HG03280 (cell line): ENCODE results near the gene DCUN1D4.
"Not testable (repeated sequence)": the region's sequence is repeated elsewhere in the genome, so short reads cannot be mapped to it uniquely, and the experiment has no call there.

Source experiments
- ATAC-seq: cut with Tn5 transposase; IDR thresholded peaks from one replicate; pipeline ENCODE4 v1.9.1; 2021; ENCODE audit warnings: mild to moderate bottlenecking, moderate library complexity; ENCODE audit not compliant: unreplicated experiment

The DCUN1D4 gene

GRCh38 chr4:51890760-51891159, 47.8 kb downstream of the DCUN1D4 start:
- peak; percentile 42 for ATAC-seq

- ATAC-seq: not testable (repeated sequence)
These were observed 50.4 kb downstream of the DCUN1D4 start for GRCh38 chr4:51893402-51893801.

DNA sequence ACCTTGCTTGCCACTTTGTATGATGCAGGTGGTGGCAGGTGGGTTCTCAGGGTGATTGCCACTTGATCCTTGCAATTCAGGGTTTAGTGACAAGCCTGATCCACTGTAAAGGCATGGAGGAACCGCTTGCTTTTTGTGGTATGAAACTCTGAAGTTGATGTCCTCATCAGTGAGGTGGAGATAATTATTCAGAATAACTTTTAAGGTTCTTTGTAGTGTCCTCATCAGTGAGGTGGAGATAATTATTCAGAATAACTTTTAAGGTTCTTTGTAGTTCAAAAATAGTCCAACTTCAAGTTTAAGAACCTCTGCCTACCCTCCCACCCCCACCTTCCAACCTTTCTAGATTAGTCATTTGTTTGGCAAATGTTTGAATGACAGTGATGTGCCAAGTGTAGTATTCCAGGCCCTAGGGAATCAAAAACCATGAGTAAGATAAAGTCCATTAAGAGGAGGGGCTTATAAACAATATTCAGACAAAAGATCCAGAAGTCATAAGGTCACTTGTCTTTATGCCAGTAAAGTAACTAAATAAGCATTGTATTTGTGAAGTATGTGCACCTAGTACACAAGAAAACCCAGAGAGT, 51.2 kb downstream of the DCUN1D4 start:
- ATAC-seq: no peak

DNA sequence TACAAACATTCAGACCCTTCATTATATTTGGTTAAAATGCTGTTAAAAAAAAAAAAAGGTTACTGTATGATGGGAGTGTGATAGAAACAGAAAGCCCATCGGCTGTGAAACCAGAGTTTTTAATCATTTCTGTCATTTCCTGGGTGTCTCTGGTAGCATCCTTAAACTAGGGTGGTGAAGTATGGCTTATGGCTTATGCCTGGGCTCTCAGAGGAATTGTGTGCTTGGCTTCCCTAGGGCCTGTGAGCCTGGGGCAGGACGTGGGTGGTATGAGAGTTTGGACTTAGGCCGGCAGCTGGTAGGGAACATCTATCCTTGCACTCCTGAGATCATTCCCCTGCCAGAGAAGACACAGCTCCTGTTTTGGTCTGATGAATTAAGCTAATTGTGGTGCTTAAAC, 52.2 kb downstream of the DCUN1D4 start:
- peak; percentile 53 for ATAC-seq

DNA sequence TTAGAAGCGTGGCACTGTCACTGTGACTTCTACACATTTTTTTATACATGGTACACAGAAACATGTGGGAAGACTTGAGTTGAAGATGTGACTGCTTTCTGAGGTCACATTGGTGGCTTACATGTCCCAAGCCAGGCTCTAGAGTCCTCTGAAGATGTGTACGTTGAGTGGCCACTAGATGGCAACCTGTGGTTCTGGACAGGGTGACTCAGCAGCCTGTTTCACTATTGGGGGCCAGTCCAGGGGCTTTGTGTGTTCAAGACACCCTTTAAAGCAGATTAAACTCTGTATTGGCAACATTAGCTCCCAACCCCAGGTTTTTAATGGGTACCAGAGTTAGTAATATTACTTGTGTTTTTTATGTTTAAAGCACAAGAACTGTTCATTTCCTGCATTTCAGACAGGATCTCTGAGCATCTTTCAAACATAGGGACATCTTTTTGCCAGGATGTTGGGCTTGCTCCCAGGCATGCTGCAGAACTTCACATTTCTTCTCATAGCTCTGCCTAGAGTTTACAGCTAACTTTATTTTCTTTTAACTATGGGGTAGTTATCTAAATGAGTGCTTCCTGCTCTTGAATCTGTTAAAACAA, 53.0 kb downstream of the DCUN1D4 start:
- peak; percentile 98 for ATAC-seq

DNA sequence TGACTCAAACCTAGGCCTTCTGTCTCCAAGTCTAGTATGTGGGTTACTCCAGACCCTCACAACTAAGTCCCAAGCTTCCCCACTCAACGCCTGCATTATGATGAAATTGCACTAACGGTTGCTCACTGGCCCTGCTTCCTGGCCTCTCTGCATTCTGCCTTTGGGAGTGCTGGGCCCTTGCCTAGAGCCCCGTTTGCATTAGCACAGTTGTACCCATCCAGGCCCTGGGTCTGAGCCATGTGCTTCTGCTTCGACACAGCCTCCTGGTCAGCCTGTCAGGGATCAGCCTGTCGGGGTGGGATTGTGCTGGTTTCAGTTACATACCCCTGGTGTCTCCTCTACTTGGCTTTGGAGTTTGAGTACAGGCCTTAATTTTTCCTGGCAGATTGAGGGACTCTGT, 58.4 kb downstream of the DCUN1D4 start:
- no peak for ATAC-seq

- ATAC-seq: peak; percentile 98
These were observed 63.4 kb downstream of the DCUN1D4 start for GRCh38 chr4:51906167-51906958.

DNA sequence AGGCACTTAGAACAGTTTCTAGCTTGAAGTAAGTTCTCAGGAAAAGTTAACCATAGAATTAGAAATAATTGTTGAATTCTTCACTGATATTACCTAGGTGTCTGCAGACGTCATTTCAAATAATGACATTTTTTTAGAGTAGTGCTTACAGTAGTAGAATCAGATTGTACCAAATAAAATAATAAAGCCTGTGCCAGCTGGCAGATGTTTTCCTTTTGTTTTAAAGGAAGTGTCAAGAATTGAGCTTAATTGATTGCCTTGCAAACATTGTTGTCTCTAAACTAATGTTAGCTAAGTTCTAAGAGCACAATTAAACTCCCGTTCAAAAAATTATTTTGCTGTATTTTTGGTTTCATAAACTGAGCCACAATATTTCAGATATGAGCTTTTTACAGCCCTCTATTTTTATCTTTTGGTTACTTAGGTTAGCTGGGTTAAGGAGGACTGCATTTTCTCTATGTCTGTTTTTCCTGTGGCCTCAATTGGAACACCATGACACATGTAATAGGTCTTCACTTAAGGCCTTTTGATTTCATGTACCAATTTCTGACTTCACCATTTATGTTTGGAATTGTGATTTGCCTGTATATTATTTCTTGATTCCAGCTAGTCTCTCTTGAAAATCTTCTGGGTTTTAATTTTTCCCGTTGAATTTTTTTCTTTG, 64.2 kb downstream of the DCUN1D4 start:
- ATAC-seq: no peak

DNA sequence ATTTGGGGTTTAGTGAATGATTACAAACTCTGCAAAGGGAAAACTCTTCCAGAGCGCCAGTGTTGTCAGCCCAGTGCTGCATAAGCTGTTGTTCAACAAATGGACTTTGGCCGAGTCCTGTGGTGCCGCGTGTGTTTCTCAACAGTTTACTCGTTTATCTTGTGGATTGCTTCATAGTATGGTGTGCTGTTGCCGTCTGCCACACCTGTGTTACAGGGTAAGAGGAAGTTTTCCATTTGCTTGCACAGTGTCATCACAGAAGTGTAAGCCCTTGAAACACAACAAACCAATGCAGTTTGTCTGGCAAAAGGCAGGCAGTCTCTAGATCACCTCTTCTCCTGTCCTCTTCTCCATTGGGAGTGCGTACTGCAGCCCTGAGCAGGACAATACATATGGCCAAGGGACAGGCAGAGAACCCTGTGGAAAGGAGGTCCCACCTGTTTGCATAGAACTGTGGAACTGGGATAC, 66.3 kb downstream of the DCUN1D4 start:
- ATAC-seq: no peak

DNA sequence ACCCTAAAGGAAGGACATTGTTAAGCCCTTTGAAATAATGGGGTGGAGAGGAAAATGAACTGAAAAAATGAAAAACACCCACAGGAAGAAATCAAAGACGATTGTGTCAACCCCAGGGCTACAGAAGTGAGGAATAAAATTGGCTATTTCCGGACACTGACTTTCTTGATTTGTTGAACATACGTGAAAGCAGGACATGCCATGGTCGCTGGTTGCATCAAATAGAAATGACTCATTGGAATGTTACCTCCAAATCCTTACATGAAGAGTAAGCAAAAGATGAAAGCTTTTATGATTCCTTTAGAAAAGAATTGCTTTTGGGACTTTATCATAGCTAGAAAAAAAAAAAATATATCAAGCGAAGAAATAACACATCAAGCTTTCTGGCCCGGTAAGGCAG, 75.3 kb downstream of the DCUN1D4 start:
- ATAC-seq: no peak

DNA sequence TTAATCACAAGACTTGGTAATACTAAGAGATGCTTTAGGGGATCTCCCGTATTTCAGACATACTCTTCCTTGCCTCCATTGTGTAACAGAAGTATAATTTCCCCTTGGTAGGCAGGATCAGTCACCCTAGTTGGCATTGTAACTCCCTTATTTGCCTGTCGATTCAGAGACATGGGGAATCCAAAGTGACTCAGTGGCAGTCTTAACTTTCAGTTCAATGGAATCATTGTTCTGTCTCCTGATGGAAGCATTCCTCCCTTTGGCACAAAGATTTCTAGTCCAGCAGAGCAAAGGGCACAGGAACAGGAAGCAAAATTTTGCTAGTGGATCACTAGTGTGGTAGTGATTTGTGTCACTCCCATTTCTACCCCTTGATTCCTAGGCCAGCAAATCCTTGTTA, 80.4 kb downstream of the DCUN1D4 start:
- ATAC-seq: no peak

DNA sequence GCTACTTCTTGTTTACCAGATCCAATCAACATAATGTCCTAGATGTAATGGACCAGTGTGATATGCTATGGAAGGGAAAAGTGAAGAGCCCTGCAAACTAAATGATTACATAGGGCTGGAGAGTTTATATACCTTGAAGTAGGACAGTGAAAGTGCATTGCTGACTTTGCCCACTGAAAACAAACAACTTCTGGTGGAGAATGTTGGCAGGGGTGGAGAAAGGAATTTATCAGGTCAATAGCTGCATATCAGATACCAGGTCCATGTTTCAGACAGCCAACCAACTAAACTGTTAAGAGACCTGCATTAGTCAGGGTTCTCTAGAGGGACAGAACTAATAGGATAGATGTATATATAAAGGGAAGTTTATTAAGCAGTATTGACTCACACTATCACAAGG, 82.4 kb downstream of the DCUN1D4 start:
- ATAC-seq: no peak

- no peak for ATAC-seq
These were observed 87.6 kb downstream of the DCUN1D4 start for GRCh38 chr4:51930557-51930956.

GRCh38 chr4:51931461-51931860, 88.5 kb downstream of the DCUN1D4 start:
- no peak for ATAC-seq

GRCh38 chr4:51932261-51932660, 89.3 kb downstream of the DCUN1D4 start:
- no peak for ATAC-seq

DNA sequence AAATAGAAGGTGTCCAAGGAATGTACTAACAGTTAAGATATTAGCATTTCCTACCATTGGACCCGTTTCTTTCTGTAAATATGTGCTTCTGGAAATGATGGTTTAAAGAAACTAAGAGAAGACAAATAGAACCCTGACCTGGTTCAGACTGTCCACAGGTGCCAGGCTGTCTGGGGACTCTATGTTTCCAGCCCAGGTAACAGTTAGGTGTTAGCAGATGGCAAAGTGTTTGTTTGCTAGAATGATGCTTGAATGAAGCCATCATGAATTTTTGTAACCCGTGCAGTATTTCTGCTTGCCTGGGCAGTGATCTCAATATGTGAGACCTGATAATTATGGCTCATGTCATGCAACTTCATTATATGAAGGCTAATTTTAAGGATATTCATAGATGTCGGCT, 89.7 kb downstream of the DCUN1D4 start:
- ATAC-seq: no peak

GRCh38 chr4:51940460-51940859, 97.5 kb downstream of the DCUN1D4 start:
- not testable (repeated sequence) for ATAC-seq

- no peak for ATAC-seq
These were observed 99.3 kb downstream of the DCUN1D4 start for GRCh38 chr4:51942108-51942832.

GRCh38 chr4:51942833-51943215, 99.9 kb downstream of the DCUN1D4 start:
- no peak for ATAC-seq

GRCh38 chr4:51943221-51943620, 100.3 kb downstream of the DCUN1D4 start:
- no peak for ATAC-seq
